ENCODE measurements around the gene MBD6.
"Not testable (repeated sequence)": the region's sequence is repeated elsewhere in the genome, so short reads cannot be mapped to it uniquely, and the experiment has no call there.

MBD6 gene

DNA sequence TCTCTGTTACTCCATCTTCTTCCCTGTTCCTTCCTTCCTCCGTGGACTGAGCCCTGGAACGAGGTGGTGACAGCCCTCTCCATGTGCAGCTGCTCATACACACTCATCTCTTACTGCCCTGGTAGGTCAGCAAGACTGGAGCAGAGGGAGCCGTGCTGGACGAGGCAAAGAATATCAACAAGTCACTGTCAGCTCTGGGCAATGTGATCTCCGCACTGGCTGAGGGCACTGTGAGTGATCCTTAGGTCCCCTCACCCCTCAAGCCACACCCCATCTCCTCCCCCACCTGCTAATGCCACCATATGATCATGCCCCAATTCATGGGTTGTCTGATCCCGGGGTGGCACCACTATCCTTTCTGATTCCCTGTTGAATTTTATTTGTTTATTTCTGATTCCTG is 46.2 kb downstream of the MBD6 start:
- Histone ChIP-seq H2AFZ (ENCODE audit: low read length) (no peak overlapping the region), H3K27me3 (ENCODE audit: control insufficient read depth in 3 of 3, insufficient read depth in 3 of 3, low read depth in 1 of 3, low read length in 3 of 3) (no peaks in the 10 kb centered on the region), H3K18ac (ENCODE audit: low read length) (no peak overlapping the region), H3K36me3 (replicated peaks in 1 of 2; ENCODE audit: control insufficient read depth in 2 of 2, insufficient read depth in 2 of 2, low read length in 2 of 2) (peaks cover 16 to 24% of the 10 kb centered on the region in 2 donors), H2BK12ac (ENCODE audit: low read length) (no peak overlapping the region), H3K4me1 (ENCODE audit: control insufficient read depth in 2 of 2, insufficient read depth in 1 of 2, low read depth in 1 of 2, low read length in 2 of 2) (no peaks in the 10 kb centered on the region), H2BK120ac (ENCODE audit: low read depth, low read length) (no peak overlapping the region), H3K9ac (ENCODE audit: low read depth, low read length, poor library complexity) (no peak overlapping the region), H4K8ac (ENCODE audit: low read depth, low read length) (no peak overlapping the region), H2BK5ac (ENCODE audit: low read length) (no peak overlapping the region), H2AK5ac (ENCODE audit: low read depth, low read length) (no peak overlapping the region), H3K23ac (ENCODE audit: low read depth, low read length, poor library complexity) (no peak overlapping the region), H3K9me3 (replicated peaks in 1 of 2; ENCODE audit: control insufficient read depth in 2 of 2, insufficient read depth in 1 of 2, low read depth in 1 of 2, low read length in 2 of 2) (peaks cover 0 to 2% of the 10 kb centered on the region in 2 donors), H3K14ac (ENCODE audit: low read length) (no peak overlapping the region), H3K4me3 (ENCODE audit: low read length in 2 of 2) (no peak overlapping the region), H2BK15ac (ENCODE audit: low read length) (no peak overlapping the region), H3K4me2 (ENCODE audit: insufficient read depth, low read length, poor library complexity, severe bottlenecking) (no peak overlapping the region), H4K91ac (ENCODE audit: low read depth, low read length, poor library complexity) (no peak overlapping the region), H3K4ac (ENCODE audit: low read length) (no peak overlapping the region), H3K79me1 (ENCODE audit: low read depth, low read length) (no peaks in the 10 kb centered on the region), H3K27ac (replicated peaks; ENCODE audit: low read length) (no peak overlapping the region)
- DNase-seq (ENCODE audit: low spot score) = no peak
- WGBS, 2 donors (ENCODE audit: extremely low coverage in 2 of 2, insufficient read length in 2 of 2, insufficient replicate concordance in 1 of 2) = no CpG with 5 or more reads among the region's 6 CpGs

DNA sequence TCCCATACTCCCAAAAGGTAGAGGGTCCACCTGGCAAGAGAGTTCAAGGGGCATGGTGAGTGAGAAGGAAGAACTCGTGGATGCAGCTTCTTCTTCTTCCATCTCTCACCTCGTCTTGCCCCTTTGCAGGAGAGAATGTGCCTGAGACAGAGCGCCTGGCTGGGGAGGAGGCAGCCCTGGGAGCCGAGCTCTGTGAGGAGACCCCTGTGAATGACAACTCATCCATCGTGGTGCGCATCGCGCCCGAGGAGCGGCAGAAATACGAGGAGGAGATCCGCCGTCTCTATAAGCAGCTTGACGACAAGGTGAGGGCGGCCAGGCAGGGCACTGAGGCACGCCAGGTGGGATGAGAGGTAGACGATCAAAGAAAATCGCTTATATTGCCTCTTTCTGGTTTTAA is 47.2 kb downstream of the MBD6 start:
- no peak overlapping the region for H4K91ac ChIP-seq (ENCODE audit: low read depth, low read length, poor library complexity)
- H3K23ac ChIP-seq (ENCODE audit: low read depth, low read length, poor library complexity) = no peak overlapping the region
- H3K4ac ChIP-seq (ENCODE audit: low read length) = no peak overlapping the region
- H2AK5ac ChIP-seq (ENCODE audit: low read depth, low read length) = no peak overlapping the region
- H3K4me1 ChIP-seq (ENCODE audit: control insufficient read depth in 2 of 2, insufficient read depth in 1 of 2, low read depth in 1 of 2, low read length in 2 of 2) = no peaks in the 10 kb centered on the region
- H3K27ac ChIP-seq (replicated peaks; ENCODE audit: low read length) = no peak overlapping the region
- no CpG with 5 or more reads among the region's 18 CpGs for WGBS, 2 donors (ENCODE audit: extremely low coverage in 2 of 2, insufficient read length in 2 of 2, insufficient replicate concordance in 1 of 2)
- H2BK15ac ChIP-seq (ENCODE audit: low read length) = no peak overlapping the region
- H2BK12ac ChIP-seq (ENCODE audit: low read length) = no peak overlapping the region
- H4K8ac ChIP-seq (ENCODE audit: low read depth, low read length) = no peak overlapping the region
- H2BK5ac ChIP-seq (ENCODE audit: low read length) = no peak overlapping the region
- no peak overlapping the region for H3K18ac ChIP-seq (ENCODE audit: low read length)
- peak overlapping the region in 1 of 2 donors; percentile 15 for H3K4me3 ChIP-seq (ENCODE audit: low read length in 2 of 2)
- no peaks in the 10 kb centered on the region for H3K27me3 ChIP-seq (ENCODE audit: control insufficient read depth in 3 of 3, insufficient read depth in 3 of 3, low read depth in 1 of 3, low read length in 3 of 3)
- H3K36me3 ChIP-seq (replicated peaks in 1 of 2; ENCODE audit: control insufficient read depth in 2 of 2, insufficient read depth in 2 of 2, low read length in 2 of 2) = peaks cover 18 to 26% of the 10 kb centered on the region in 2 donors
- H2AFZ ChIP-seq (ENCODE audit: low read length) = no peak overlapping the region
- no peak overlapping the region for H2BK120ac ChIP-seq (ENCODE audit: low read depth, low read length)
- no peak for DNase-seq (ENCODE audit: low spot score)
- no peak overlapping the region for H3K14ac ChIP-seq (ENCODE audit: low read length)
- no peak overlapping the region for H3K4me2 ChIP-seq (ENCODE audit: insufficient read depth, low read length, poor library complexity, severe bottlenecking)
- no peaks in the 10 kb centered on the region for H3K79me1 ChIP-seq (ENCODE audit: low read depth, low read length)
- peaks cover 0 to 2% of the 10 kb centered on the region in 2 donors for H3K9me3 ChIP-seq (replicated peaks in 1 of 2; ENCODE audit: control insufficient read depth in 2 of 2, insufficient read depth in 1 of 2, low read depth in 1 of 2, low read length in 2 of 2)
- H3K9ac ChIP-seq (ENCODE audit: low read depth, low read length, poor library complexity) = no peak overlapping the region

DNA sequence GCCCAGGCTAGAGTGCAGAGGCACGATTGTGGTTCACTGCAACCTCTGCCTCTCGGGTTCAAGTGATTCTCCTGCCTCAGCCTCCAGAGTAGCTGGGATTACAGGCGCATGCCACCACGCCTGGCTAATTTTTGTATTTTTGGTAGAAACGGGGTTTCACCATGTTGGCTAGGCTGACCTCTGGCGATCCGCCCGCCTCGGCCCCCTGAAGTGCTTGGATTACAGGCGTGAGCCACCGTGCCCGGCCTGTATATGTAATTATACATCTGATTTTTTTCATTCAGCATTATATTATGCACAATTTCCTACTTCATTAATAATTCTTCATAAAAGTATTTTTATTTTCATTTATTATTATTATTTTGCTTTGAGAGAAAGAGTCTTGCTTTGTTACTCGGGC is 47.8 kb downstream of the MBD6 start:
- H2AK5ac ChIP-seq (ENCODE audit: low read depth, low read length); H3K18ac ChIP-seq (ENCODE audit: low read length); H3K4ac ChIP-seq (ENCODE audit: low read length); H3K4me1 ChIP-seq (ENCODE audit: control insufficient read depth in 2 of 2, insufficient read depth in 1 of 2, low read depth in 1 of 2, low read length in 2 of 2); H3K4me3 ChIP-seq (ENCODE audit: low read length in 2 of 2); H3K79me1 ChIP-seq (ENCODE audit: low read depth, low read length); H3K9ac ChIP-seq (ENCODE audit: low read depth, low read length, poor library complexity); H3K9me3 ChIP-seq (replicated peaks in 1 of 2; ENCODE audit: control insufficient read depth in 2 of 2, insufficient read depth in 1 of 2, low read depth in 1 of 2, low read length in 2 of 2); H2BK12ac ChIP-seq (ENCODE audit: low read length); H2AFZ ChIP-seq (ENCODE audit: low read length); DNase-seq (ENCODE audit: low spot score); H2BK120ac ChIP-seq (ENCODE audit: low read depth, low read length); H2BK15ac ChIP-seq (ENCODE audit: low read length); H3K14ac ChIP-seq (ENCODE audit: low read length); H3K23ac ChIP-seq (ENCODE audit: low read depth, low read length, poor library complexity); H4K8ac ChIP-seq (ENCODE audit: low read depth, low read length); H2BK5ac ChIP-seq (ENCODE audit: low read length); H3K27ac ChIP-seq (replicated peaks; ENCODE audit: low read length); H4K91ac ChIP-seq (ENCODE audit: low read depth, low read length, poor library complexity); H3K4me2 ChIP-seq (ENCODE audit: insufficient read depth, low read length, poor library complexity, severe bottlenecking); H3K27me3 ChIP-seq (ENCODE audit: control insufficient read depth in 3 of 3, insufficient read depth in 3 of 3, low read depth in 1 of 3, low read length in 3 of 3): not testable (repeated sequence)
- H3K36me3 ChIP-seq (replicated peaks in 1 of 2; ENCODE audit: control insufficient read depth in 2 of 2, insufficient read depth in 2 of 2, low read length in 2 of 2) = peaks cover 21 to 30% of the 10 kb centered on the region in 2 donors
- no CpG with 5 or more reads among the region's 13 CpGs for WGBS, 2 donors (ENCODE audit: extremely low coverage in 2 of 2, insufficient read length in 2 of 2, insufficient replicate concordance in 1 of 2)

DNA sequence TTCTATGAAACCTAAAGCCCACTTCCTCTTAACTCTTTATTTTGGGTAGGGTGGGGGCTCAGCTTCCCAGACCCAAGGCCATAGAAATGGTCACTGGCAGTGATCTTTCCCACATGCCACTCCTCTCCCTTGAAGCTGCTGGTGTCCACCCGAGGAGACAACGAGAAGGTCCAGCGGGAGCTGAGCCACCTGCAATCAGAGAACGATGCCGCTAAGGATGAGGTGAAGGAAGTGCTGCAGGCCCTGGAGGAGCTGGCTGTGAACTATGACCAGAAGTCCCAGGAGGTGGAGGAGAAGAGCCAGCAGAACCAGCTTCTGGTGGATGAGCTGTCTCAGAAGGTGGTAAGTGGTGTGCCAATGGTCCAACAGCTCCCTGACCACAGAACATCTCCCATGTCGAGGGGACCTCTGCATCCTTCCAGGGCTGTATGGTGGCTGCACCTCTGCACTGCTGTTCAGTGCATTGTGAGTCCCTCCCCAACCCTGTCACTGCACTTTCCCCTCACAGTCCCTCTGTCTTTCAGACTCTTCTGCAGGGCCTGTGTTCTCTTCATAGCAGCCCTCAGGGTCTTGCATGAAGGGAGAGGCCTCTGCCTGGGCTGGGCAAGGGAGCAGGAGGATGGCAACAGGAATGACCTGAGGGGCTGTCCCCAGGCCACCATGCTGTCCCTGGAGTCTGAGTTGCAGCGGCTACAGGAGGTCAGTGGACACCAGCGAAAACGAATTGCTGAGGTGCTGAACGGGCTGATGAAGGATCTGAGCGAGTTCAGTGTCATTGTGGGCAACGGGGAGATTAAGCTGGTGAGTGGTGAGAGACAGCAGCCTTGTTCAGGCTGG is 49.5 kb downstream of the MBD6 start:
- Histone ChIP-seq H2BK5ac (ENCODE audit: low read length) (no peak overlapping the region), H2BK120ac (ENCODE audit: low read depth, low read length) (no peak overlapping the region), H3K4me1 (ENCODE audit: control insufficient read depth in 2 of 2, insufficient read depth in 1 of 2, low read depth in 1 of 2, low read length in 2 of 2) (no peaks in the 10 kb centered on the region), H3K9me3 (replicated peaks in 1 of 2; ENCODE audit: control insufficient read depth in 2 of 2, insufficient read depth in 1 of 2, low read depth in 1 of 2, low read length in 2 of 2) (peaks cover 0 to 2% of the 10 kb centered on the region in 2 donors), H3K9ac (ENCODE audit: low read depth, low read length, poor library complexity) (peak overlapping the region; percentile 50), H3K27me3 (ENCODE audit: control insufficient read depth in 3 of 3, insufficient read depth in 3 of 3, low read depth in 1 of 3, low read length in 3 of 3) (no peaks in the 10 kb centered on the region), H2AK5ac (ENCODE audit: low read depth, low read length) (no peak overlapping the region), H3K23ac (ENCODE audit: low read depth, low read length, poor library complexity) (no peak overlapping the region), H2AFZ (ENCODE audit: low read length) (no peak overlapping the region), H3K14ac (ENCODE audit: low read length) (no peak overlapping the region), H3K4me2 (ENCODE audit: insufficient read depth, low read length, poor library complexity, severe bottlenecking) (no peak overlapping the region), H3K4me3 (ENCODE audit: low read length in 2 of 2) (peak overlapping the region in 1 of 2 donors; percentile 29), H3K27ac (replicated peaks; ENCODE audit: low read length) (no peak overlapping the region), H3K79me1 (ENCODE audit: low read depth, low read length) (no peaks in the 10 kb centered on the region), H3K36me3 (replicated peaks in 1 of 2; ENCODE audit: control insufficient read depth in 2 of 2, insufficient read depth in 2 of 2, low read length in 2 of 2) (peaks cover 34 to 36% of the 10 kb centered on the region in 2 donors), H4K8ac (ENCODE audit: low read depth, low read length) (peak overlapping the region; percentile 23), H4K91ac (ENCODE audit: low read depth, low read length, poor library complexity) (no peak overlapping the region), H3K4ac (ENCODE audit: low read length) (no peak overlapping the region), H2BK15ac (ENCODE audit: low read length) (no peak overlapping the region), H3K18ac (ENCODE audit: low read length) (no peak overlapping the region), H2BK12ac (ENCODE audit: low read length) (no peak overlapping the region)
- WGBS, 2 donors (ENCODE audit: extremely low coverage in 2 of 2, insufficient read length in 2 of 2, insufficient replicate concordance in 1 of 2) = no CpG with 5 or more reads among the region's 12 CpGs
- DNase-seq (ENCODE audit: low spot score) = no peak

Data from neuronal stem cell (in vitro differentiated cells).